Gastroesophageal sphincter (tissue), 4 donors: ENCODE results near the gene ALDH18A1. TPM values are rescaled to one million over a fixed set of nuclear protein-coding genes. Genes with fewer than 3 reads are reported as not detected.
A peak's percentile ranks its signal among the peaks of the same experiment; 100 is the strongest.

Experiments used
- ATAC-seq: fragments of 150-250 bp; one replicate; pipeline ENCODE4 v1.9.1; 2016; ENCODE audit warnings: mild to moderate bottlenecking, moderate library complexity
- H3K27ac ChIP-seq, 4 donors: fragments of 200-600 bp; sonication (generic) in 3 of 4; 1 replicate in 3 of 4; 2 replicates in 1 of 4; pipeline ENCODE4 v1.5.1; 2016 to 2019
- H3K27me3 ChIP-seq: fragments of 200-600 bp; sonication (generic); one replicate; pipeline ENCODE4 v1.5.1; 2019
- H3K36me3 ChIP-seq, 2 donors: fragments of 200-600 bp; sonication (generic); one replicate each; pipeline ENCODE4 v1.5.1; 2019; ENCODE audit warnings: control low read depth in 1 of 2
- H3K4me1 ChIP-seq, 3 donors: fragments of 200-600 bp; sonication (generic); 1 replicate in 2 of 3; 2 replicates in 1 of 3; pipeline ENCODE4 v1.5.1; 2016 to 2019; ENCODE audit warnings: control low read depth in 2 of 3
- H3K4me3 ChIP-seq, 2 donors: fragments of 200-600 bp; sonication (generic); one replicate each; pipeline ENCODE4 v1.5.1; 2019; ENCODE audit warnings: mild to moderate bottlenecking in 1 of 2, moderate library complexity in 1 of 2
- H3K9me3 ChIP-seq, 3 donors: fragments of 200-600 bp; sonication (generic); one replicate each; pipeline ENCODE4 v1.5.1; 2017 to 2019; ENCODE audit warnings: control low read depth in 2 of 3
- EP300 ChIP-seq: sonication (generic); formaldehyde crosslinking; IDR thresholded peaks from one replicate; pipeline ENCODE4 v1.6.1; 2017; ENCODE audit warnings: antibody characterized with exemption, mild to moderate bottlenecking
- POLR2A ChIP-seq, 2 donors: fragments of 450-650 bp; IDR thresholded peaks; one replicate each; pipeline ENCODE4 v1.6.1; 2017; ENCODE audit warnings: antibody characterized with exemption in 2 of 2, mild to moderate bottlenecking in 2 of 2, moderate library complexity in 1 of 2
- POLR2AphosphoS5 ChIP-seq: sonication (generic); formaldehyde crosslinking; IDR thresholded peaks from one replicate; pipeline ENCODE4 v1.6.1; 2017; ENCODE audit warnings: antibody characterized with exemption
- WGBS, 2 donors: methylation state at CpG; one replicate each; pipeline ENCODE4 v1.1.5; 2018; ENCODE audit warnings: low coverage in 1 of 2; 5-methylcytosine and 5-hydroxymethylcytosine counted together
- total RNA-seq, 4 donors: library from RNA; depleted of rRNA; stranded (reverse); fragments of >200 nt; gene quantifications; one replicate each; pipeline ENCODE4 v1.1.0, GENCODE V29; 2016
- TF ChIP-seq, protein P1 (sequence below), 4 experiments: fragments of 200-600 bp in 2 of 4; fragments of 450-650 bp in 2 of 4; sonication (generic) in 1 of 4; IDR thresholded peaks; one replicate each; pipeline ENCODE4 v1.5.1; 2017 to 2019; ENCODE audit warnings: antibody characterized with exemption in 4 of 4, mild to moderate bottlenecking in 2 of 4, moderate library complexity in 2 of 4

Gene ALDH18A1
- 10 to 100 TPM; 19.1 to 32.9 (median 26.7) TPM for total RNA-seq

DNA sequence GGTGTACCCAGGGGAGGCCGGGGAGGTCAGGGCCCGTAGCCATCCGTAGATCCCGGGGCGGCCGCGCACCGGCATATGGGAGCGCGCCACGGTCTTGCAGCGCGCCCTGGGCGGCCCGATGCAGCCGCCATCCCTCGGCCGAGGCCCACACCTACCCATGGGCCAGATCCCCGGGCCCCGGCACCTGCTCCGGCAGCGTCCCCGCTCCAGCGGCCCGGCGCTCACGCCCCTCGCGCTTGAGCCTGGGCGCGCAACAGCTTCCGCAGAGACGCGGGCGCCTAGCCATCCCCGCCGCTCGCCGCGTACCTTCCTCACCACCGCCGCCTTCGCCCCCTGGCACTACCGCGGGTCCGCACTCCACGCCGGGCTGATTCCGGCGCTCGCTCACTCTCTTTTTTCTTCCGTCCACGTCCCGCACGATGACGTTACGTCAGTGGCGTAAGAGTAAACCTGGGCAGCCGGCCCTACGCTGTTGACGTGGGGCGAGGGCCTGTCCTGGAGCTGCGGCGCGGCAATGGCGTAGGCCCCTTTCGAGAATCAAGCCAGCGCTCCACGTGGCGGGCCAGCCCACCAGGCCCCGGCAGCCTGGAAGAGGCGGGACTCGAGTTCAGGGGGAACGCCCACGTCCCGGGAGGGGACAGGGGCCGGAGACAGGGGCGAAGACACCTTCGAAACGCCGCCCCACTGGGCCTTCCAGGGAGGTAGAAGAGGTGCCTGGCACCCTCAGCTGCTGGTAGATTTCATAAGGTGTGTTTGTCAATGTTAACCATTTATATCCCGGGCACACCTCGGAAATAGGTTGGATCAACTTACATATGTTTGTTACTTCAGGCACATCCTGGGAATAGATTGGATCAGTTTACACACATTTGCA is at the start of gene ALDH18A1:
Gene ALDH18A1, minus strand, starts transcription at position 421 of the 874 bp plus-strand sequence. CDS start 3,334 bp downstream, outside the sequence.
- TF ChIP-seq POLR2AphosphoS5 = peak; percentile 27
- TF ChIP-seq POLR2A (IDR thresholded peaks at IDR 0.05) = no peak

DNA sequence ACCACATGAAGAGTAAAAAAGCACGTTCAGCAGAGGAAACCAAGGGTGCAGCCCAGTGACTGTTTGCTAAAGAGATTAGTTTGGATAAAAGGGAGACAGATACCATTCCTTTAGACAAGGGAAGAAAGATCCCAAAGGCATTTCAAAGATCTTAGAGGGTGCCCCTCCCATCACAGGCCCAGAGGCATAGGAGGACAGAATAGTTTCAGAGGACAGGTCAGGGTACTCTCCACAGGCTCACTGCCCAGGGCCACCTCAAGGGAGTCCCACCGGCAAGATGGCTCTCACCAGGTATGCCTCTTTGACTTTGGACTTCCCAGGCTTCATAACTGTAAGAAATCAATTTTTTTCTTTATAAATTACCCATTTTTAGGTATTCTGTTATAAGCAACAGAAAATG is 41.9 kb upstream of the ALDH18A1 start:
- no peak for ATAC-seq
- Histone ChIP-seq H3K4me3 (no peak overlapping the region), H3K36me3 (no peaks in the 10 kb centered on the region), H3K9me3 (no peaks in the 10 kb centered on the region), H3K27me3 (no peaks in the 10 kb centered on the region), H3K27ac (no peak overlapping the region), H3K4me1 (peaks cover 0 to 7% (median 0%) of the 10 kb centered on the region in 3 donors)
- TF ChIP-seq POLR2A (IDR thresholded peaks at IDR 0.05) (no peak), EP300 (no peak), POLR2AphosphoS5 (no peak)
- TF ChIP-seq, protein P1, sequence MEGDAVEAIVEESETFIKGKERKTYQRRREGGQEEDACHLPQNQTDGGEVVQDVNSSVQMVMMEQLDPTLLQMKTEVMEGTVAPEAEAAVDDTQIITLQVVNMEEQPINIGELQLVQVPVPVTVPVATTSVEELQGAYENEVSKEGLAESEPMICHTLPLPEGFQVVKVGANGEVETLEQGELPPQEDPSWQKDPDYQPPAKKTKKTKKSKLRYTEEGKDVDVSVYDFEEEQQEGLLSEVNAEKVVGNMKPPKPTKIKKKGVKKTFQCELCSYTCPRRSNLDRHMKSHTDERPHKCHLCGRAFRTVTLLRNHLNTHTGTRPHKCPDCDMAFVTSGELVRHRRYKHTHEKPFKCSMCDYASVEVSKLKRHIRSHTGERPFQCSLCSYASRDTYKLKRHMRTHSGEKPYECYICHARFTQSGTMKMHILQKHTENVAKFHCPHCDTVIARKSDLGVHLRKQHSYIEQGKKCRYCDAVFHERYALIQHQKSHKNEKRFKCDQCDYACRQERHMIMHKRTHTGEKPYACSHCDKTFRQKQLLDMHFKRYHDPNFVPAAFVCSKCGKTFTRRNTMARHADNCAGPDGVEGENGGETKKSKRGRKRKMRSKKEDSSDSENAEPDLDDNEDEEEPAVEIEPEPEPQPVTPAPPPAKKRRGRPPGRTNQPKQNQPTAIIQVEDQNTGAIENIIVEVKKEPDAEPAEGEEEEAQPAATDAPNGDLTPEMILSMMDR (IDR thresholded peaks at IDR 0.05) = no peak
- 42 to 50% methylated on average over 2 of the region's 2 CpGs for WGBS, 2 donors

More for the DNA sequence above, at the start of gene ALDH18A1:
- Histone ChIP-seq H3K4me3 (peak within 1 kb of the TSS; percentile 47 to 95), H3K9me3 (no peaks in the 10 kb centered on the region), H3K27ac (peak within 1 kb of the TSS; percentile 1 to 81 (median 66)), H3K4me1 (peaks cover 0 to 28% (median 4%) of the 10 kb centered on the region in 3 donors), H3K36me3 (peaks cover 0 to 18% of the 10 kb centered on the region in 2 donors), H3K27me3 (no peaks in the 10 kb centered on the region)
- peak; percentile 97 for ATAC-seq
- WGBS, 2 donors = 0 to 1% methylated on average over 2 to 33 of the region's 83 CpGs

DNA sequence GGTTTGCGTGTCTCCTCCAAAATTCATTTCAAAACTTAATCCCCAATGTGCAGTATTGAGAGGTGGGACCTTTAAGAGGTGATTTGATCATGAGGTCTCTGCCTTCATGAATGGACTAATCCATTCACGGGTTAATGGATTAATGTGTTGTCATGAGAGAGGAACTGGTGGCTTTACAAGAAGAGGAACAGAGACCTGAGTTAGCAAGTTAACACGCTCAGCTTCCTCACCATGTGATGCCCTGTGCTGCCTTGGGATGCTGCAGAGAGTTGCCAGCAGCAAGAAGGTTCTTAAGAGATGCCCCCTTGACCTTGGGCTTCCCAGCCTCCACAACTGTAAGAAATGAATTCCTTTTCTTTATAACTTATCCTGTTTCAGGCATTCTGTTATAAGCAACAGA is 40.9 kb upstream of the ALDH18A1 start:
- H3K27me3 ChIP-seq = no peaks in the 10 kb centered on the region
- no peaks in the 10 kb centered on the region for H3K36me3 ChIP-seq
- 64 to 70% methylated on average over 2 of the region's 3 CpGs for WGBS, 2 donors
- no peaks in the 10 kb centered on the region for H3K9me3 ChIP-seq
- H3K27ac ChIP-seq = no peak overlapping the region
- H3K4me1 ChIP-seq = peaks cover 0 to 16% (median 0%) of the 10 kb centered on the region in 3 donors
- ATAC-seq = no peak
- no peak overlapping the region for H3K4me3 ChIP-seq
- TF ChIP-seq, protein P1 (IDR thresholded peaks at IDR 0.05) = no peak
- no peak for TF ChIP-seq POLR2AphosphoS5
- no peak for TF ChIP-seq POLR2A (IDR thresholded peaks at IDR 0.05)
- no peak for TF ChIP-seq EP300

DNA sequence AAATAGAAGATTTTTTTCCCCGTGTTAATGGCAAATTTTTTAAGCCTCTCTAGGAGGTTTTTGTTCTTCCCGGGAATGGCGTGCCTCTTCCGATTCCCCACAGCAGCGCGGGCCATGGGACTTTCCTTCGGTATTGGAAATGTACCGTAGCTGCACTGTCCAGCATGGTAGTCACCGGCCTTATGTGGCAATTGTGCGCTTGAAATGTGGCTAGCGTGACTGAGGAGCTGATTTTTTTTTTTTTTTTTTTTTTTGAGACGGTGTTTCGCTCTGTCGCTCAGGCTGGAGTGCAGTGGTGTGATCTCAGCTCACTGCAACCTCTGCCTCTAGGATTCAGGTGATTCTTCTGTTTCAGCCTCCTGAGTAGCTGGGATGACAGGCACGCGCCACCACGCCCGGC is 38.2 kb upstream of the ALDH18A1 start:
- peaks cover 0 to 44% (median 0%) of the 10 kb centered on the region in 3 donors for H3K4me1 ChIP-seq
- peaks cover 0 to 27% of the 10 kb centered on the region in 2 donors for H3K36me3 ChIP-seq
- peak overlapping the region in 2 of 4 donors; percentile 32 to 38 for H3K27ac ChIP-seq
- ATAC-seq = no peak
- no peaks in the 10 kb centered on the region for H3K27me3 ChIP-seq
- H3K4me3 ChIP-seq = no peak overlapping the region
- H3K9me3 ChIP-seq = no peaks in the 10 kb centered on the region
- TF ChIP-seq EP300 (no peak), POLR2AphosphoS5 (no peak), POLR2A (IDR thresholded peaks at IDR 0.05) (no peak)
- TF ChIP-seq, protein P1 (IDR thresholded peaks at IDR 0.05) = no peak
- WGBS, 2 donors = 95 to 100% methylated on average over 5 to 15 of the region's 18 CpGs

DNA sequence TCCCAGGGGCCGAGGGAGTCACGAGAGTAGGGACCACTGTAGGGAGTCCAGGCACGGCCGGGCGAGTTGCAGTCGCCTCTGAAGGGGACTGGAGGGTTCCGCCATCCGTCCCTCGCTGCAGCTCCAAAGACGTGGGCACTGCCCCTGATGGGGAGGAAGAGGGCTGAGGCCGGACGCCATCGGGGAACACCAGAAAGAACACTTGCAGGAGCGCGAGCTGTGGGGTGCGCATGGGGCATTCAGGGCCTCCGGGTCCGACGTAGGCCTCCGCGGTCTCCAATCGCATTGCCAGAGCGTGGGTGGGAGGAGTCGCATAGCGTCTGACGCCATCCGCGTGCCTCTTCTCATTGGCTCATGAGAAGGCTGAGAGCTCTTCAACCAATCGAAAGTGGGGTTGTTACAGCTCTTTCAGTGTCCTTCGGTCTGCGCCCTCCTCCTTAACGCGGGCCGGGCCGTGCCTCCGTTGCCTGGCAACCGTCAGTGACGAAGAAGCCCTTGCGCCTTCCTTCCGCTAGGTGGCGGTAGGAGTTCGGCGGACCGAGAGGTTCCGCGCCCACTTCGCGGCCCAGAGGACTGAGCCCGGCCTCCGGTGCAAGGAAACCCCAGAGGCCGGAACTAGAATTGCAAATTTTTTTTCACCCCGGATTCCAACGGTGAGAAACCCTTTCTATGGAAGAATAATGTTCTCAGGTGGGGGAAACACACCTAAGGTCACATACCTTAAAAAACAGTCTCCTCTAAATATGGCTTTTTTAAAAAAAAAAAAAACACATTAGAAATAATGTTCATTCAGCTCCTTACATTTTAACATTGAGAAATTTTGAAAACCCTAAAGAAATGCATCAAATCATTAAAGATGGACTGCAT is 37.4 kb upstream of the ALDH18A1 start, which contains the start of gene TCTN3:
Gene TCTN3, minus strand, starts transcription at position 260 of the 867 bp plus-strand sequence. Its CDS starts 28 bp downstream, at position 232.
- no peaks in the 10 kb centered on the region for H3K9me3 ChIP-seq

More for the DNA sequence above, 37.4 kb upstream of the ALDH18A1 start, which contains the start of gene TCTN3:
- Histone ChIP-seq H3K36me3 (peaks cover 0 to 35% of the 10 kb centered on the region in 2 donors), H3K27ac (peak within 1 kb of the TSS; percentile 81 to 90 (median 86)), H3K4me1 (peaks cover 0 to 46% (median 0%) of the 10 kb centered on the region in 3 donors), H3K27me3 (no peaks in the 10 kb centered on the region), H3K4me3 (peak within 1 kb of the TSS; percentile 60 to 90)
- ATAC-seq = peak; percentile 100
- TF ChIP-seq POLR2AphosphoS5 (peak; percentile 90), POLR2A (IDR thresholded peaks at IDR 0.05) (peak; percentile 73 to 75), EP300 (no peak)
- TF ChIP-seq, protein P1 (IDR thresholded peaks at IDR 0.05) = peak; percentile 94 to 100 (median 100)
- 0% methylated on average over 1 to 14 of the region's 53 CpGs for WGBS, 2 donors
